22Rv1 (cell line): ENCODE measurements around the gene EYS.
"Not testable (repeated sequence)": the region's sequence is repeated elsewhere in the genome, so short reads cannot be mapped to it uniquely, and the experiment has no call there.

Experiments
- H3K27ac ChIP-seq: fragments of 450-650 bp; 2 replicates; pipeline ENCODE4 v1.5.1; 2017
- ZFX ChIP-seq: fragments of 450-650 bp; IDR thresholded peaks from 2 replicates; pipeline ENCODE4 v1.6.1; 2017; ENCODE audit warnings: antibody characterized with exemption, borderline replicate concordance
- TF ChIP-seq, protein P1 (sequence below): fragments of 450-650 bp; IDR thresholded peaks from 2 replicates; pipeline ENCODE4 v1.5.1; 2017; ENCODE audit warnings: mild to moderate bottlenecking

EYS gene

DNA sequence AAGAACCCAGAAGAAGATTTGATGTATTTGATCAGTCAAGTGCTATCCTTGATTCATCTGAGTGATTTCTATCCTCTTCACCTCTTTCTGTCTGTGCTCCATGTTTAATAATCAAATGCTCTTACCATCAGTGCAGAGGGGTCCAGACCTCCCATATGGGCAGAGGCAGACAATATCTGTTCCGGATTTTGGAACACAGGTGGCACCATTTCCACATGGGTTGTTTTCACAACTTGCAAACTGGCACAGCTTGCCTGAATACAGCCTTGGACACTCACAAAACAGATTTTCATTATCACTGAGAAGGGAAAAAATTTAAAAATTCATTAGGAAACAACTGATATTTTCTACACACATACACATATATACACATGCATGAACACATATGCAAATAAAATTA, 1843.0 kb downstream of the EYS start:
- TF ChIP-seq ZFX, result no peak
- TF ChIP-seq, protein P1, sequence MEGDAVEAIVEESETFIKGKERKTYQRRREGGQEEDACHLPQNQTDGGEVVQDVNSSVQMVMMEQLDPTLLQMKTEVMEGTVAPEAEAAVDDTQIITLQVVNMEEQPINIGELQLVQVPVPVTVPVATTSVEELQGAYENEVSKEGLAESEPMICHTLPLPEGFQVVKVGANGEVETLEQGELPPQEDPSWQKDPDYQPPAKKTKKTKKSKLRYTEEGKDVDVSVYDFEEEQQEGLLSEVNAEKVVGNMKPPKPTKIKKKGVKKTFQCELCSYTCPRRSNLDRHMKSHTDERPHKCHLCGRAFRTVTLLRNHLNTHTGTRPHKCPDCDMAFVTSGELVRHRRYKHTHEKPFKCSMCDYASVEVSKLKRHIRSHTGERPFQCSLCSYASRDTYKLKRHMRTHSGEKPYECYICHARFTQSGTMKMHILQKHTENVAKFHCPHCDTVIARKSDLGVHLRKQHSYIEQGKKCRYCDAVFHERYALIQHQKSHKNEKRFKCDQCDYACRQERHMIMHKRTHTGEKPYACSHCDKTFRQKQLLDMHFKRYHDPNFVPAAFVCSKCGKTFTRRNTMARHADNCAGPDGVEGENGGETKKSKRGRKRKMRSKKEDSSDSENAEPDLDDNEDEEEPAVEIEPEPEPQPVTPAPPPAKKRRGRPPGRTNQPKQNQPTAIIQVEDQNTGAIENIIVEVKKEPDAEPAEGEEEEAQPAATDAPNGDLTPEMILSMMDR, result no peak
- no peak overlapping the region for H3K27ac ChIP-seq

GRCh38 chr6:63862486-63863198, 1844.4 kb downstream of the EYS start:
- H3K27ac ChIP-seq, result no peak overlapping the region
- TF ChIP-seq, protein P1, result no peak
- no peak for TF ChIP-seq ZFX

DNA sequence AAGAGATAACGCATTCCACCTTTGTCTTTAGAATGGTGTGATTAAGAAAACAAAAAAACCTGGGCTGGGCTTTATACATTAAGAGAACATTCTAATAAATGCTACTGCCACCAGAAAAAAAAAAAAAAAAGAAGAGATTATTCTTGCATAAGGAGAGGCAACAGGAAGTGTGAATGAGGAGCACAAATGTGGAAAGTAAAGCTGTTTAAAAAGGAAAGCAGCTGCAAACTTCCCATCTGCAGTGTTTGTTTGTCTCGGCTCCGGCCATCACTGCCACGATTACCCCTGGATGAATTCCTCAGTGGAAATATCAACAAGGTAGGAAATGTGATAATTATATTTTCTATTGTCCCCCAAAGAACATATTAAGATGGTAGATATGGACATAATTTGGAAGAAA, 1847.5 kb downstream of the EYS start:
- TF ChIP-seq, protein P1, result no peak
- H3K27ac ChIP-seq, result no peak overlapping the region

DNA sequence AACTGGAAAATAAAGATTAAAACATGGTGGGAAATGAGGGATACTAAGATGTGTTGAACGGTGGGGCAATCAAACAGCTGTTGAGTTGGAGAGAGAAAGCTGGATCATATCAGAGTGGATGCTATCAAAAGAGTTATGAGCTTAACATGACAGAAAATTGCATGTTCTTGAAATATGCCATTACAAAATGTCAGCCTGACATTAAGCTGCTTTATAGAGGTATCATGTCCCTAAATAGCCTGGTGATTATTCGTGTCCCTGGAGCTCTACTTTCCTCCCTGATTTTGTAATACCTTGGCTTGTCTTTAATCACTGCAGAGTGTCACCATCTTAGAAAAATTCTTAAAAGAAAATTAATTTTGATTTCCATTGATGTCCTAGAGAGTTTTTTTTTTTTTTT, 1848.3 kb downstream of the EYS start:
- no peak overlapping the region for H3K27ac ChIP-seq
- TF ChIP-seq, protein P1, result no peak
- TF ChIP-seq ZFX, result no peak

DNA sequence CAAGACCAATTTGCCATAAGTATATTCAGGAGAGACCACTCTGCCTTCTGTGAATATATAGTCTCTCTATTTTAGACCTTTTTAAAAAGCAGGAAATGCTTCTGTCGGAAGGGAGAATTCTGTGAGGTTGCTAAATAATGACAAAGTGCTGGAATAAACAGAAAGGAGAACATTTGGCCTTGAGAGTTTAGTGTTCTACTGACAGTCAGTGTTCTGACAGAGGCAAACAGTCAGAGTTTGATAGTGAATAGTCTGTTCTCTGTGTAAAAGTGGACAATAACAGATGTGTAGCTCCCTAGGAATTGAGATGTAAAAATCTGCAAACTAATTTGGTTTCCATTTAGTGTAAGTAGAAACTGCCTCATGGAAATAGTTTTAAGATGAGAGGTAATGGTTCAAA, 1850.8 kb downstream of the EYS start:
- no peak overlapping the region for H3K27ac ChIP-seq
- TF ChIP-seq, protein P1, result no peak
- TF ChIP-seq ZFX, result no peak

GRCh38 chr6:63844287-63844686, 1862.7 kb downstream of the EYS start:
- no peak overlapping the region for H3K27ac ChIP-seq
- TF ChIP-seq, protein P1, result no peak
- no peak for TF ChIP-seq ZFX

- no peak overlapping the region for H3K27ac ChIP-seq
- TF ChIP-seq, protein P1, result no peak
- no peak for TF ChIP-seq ZFX
Observed at GRCh38 chr6:63839485-63839884, 1867.5 kb downstream of the EYS start.

GRCh38 chr6:63828678-63829077, 1878.3 kb downstream of the EYS start:
- not testable (repeated sequence) for H3K27ac ChIP-seq
